NCI-H2081 treated with DMSO at 0.1 percent for 48 hours (cell line): ENCODE results near the gene CAPNS1.

ENCODE experiments used
- DNase-seq: peaks from one replicate; lab custom pipeline; 2025; lab: John Stamatoyannopoulos, UW

Gene CAPNS1

DNA sequence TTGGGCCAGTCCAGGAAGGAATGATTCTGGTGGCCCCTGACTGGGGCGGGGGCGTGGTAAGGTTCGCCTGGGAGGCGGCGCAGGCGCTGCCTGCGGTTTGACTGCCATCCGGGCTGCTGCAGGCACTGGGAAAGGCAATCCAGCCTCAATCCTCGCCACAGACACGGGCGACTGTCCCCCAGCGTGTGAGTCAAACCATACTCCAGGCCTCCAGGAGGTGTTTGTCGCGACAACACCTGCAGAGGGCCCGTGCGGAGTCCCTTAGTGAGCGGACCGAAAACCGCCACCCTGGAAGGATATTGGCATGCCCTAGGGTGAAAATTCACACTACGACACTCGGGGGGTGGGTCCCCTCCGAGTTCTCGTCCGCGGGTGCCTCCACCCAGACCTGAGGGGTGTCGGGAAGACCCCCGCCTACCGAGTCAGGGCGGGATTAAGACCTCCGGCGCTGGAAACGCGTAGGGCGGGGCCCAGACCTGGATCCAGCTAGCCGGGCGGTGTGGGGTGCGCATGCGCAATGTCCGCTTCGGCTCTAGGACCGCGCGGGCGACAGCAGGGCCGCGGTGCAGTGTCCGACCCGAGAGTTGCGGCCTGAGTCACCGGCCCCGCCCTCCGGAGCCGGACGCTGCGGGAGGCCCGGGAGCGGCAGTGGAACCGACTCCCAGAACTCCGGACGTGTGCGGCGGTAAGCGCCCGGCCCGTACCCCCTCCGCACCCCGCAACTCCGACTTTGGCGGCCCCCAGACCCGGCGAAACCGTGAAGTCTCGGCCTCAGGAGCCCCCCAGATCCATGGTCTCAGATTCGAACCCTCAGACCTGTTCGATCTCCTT lies at the start of gene CAPNS1:
Gene CAPNS1 (plus strand): TSS at position 594 of the 831 bp plus-strand sequence. CDS start 946 bp downstream, outside the sequence.
- DNase-seq = peak; percentile 64

DNA sequence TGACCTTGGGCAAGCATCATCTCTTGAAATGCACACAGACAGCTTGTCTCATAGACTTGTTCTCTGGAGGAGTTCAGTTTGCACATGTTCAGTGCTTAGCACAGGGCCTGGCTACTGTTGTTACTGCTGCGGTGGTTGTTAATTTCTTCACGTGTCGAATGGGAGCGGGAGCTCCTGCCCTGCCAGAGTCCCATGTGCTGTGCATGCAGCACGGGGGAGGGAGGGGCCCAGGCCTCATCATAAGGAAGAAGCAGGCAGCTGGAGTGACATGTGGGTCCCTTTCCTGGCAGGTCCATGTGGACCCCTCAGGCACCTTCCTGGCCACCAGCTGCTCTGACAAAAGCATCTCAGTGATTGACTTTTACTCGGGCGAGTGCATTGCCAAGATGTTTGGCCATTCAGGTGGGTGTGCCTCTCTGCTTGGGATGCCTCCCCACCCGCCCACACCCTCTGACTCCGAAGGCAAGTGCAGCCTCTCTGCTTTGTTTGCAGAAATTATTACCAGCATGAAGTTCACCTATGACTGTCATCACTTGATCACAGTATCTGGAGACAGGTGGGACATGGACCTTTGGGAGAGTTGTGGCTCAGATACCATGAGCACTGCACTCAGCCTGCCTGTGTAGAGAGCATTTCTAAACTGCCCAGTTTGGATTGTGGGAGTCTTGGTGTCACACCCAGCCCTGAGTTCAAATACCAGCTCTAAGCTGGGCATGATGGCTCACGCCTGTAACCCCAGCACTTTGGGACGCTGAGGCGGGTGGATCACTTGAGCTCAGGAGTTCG lies 48.8 kb upstream of the CAPNS1 start:
- no peak for DNase-seq

DNA sequence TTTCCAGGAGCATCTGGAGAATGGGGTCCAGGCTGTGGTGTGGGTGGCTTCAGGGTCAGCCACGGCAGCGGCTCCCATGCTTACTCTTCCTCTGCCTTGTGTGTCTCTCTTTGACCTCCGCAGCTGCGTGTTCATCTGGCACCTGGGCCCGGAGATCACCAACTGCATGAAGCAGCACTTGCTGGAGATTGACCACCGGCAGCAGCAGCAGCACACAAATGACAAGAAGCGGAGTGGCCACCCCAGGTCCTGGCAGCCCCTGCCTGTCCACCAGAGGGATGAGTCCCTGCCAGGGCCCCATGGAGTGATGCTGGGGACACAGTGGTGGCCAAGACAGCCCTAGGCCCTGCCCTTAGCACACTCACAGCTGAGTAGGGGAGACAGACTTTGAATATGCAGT lies 47.3 kb upstream of the CAPNS1 start:
- no peak for DNase-seq

DNA sequence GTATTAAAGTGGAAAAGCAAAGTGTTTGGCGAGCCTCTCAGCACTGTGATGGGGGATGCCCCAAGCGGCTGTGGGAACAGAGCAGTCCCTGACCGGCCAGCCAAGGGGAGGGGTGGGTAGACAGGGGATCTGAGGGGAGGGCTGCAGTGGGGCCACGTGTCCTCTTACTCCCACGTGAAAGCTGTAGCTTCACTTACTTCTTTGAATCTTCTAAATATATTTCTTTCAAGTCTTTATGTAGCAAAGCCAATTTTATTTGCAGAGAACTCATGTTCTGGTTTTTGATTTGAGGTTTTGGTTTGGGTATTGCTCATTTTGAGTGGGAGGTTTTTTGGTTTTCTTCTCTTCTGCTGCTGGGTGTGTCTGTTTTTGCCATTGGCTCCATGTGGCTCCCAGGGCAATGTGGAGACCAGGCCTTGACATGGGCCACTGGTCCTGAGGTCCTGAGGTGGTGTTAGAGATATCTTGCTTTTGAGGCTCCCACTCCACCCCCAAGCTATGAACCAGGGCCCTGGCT lies 46.7 kb upstream of the CAPNS1 start:
- DNase-seq = no peak

DNA sequence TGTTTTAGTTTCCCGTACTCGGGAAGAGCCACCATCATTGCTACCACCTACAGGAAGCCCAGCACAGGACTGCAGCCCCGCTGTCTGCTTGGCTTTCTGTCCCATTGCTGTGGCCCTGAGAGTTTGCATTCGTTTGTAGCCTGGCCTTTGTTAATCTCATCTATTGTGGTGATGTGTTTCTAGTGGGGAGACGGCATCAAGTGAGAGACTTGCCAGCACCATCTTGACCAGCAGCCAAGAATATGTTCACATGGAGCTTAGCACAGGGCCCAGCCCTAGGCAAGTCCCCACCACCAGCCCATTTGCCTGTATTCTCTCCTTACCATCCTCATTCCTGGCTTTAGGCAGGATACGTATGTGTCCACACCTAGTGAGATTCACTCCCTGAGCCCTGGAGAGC lies 46.2 kb upstream of the CAPNS1 start:
- no peak for DNase-seq

DNA sequence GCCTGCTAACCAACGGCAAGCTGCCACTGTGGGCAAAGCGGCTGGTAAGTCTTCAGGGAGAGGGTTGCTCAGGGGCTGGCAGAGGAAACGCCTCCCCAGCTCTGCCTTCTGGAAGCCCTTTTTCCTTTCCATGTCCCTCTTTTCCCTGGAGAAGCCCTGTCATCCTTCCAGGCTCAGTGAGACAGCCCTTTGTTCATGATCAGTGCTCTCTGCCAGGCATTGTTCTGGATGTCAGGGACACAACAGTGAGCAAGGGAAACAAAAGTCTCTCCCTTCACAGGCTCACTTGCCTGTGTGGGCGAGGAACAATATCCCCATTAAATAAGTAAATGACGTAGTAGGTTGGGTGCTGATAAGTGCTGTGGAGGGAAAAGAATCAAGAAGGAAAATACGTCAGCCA lies 42.8 kb upstream of the CAPNS1 start:
- no peak for DNase-seq

DNA sequence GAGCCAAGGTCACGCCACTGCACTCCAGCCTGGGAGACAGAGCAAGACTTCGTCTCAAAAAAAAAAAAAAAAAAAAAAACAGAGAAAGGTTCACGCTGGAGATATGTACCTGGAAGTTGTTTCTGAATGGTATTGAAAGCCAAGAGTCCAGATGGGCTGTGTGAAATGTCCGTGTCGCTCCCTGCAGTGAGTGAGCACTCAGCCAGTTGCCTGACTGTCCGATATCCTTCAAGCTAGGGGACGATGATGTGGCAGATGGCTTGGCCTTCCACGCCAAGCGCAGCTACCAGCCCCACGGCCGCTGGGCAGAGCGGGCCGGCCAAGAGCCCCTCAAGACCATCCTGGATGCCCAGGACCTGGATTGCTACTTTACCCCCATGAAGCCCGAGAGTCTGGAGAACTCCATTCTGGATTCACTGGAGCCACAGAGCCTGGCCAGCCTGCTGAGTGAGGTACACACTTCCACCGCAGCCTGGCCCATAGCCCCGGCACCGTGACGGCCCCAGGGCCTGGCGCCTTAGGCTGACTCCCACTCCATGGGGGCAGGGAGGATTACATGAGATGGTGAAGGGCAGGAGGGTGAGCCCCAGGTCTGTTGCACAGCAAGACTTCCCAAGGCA lies 40.6 kb upstream of the CAPNS1 start:
- DNase-seq = no peak

DNA sequence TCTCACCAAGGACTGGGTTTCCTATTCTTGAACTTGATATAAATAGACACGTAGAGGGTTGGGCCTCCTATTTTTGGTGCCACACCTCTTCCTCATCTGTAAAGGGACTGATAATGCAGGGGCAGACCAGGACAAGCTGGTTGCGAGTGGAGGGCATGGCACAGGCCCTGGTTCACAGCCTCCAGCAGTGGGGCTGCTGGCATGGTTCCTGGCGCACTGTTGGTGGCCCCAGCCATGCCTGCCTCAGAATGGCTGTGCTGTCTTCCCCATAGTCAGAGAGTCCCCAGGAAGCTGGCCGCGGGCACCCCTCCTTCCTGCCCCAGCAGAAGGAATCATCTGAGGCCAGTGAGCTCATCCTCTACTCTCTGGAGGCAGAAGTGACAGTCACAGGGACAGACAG lies 39.4 kb upstream of the CAPNS1 start:
- no peak for DNase-seq

DNA sequence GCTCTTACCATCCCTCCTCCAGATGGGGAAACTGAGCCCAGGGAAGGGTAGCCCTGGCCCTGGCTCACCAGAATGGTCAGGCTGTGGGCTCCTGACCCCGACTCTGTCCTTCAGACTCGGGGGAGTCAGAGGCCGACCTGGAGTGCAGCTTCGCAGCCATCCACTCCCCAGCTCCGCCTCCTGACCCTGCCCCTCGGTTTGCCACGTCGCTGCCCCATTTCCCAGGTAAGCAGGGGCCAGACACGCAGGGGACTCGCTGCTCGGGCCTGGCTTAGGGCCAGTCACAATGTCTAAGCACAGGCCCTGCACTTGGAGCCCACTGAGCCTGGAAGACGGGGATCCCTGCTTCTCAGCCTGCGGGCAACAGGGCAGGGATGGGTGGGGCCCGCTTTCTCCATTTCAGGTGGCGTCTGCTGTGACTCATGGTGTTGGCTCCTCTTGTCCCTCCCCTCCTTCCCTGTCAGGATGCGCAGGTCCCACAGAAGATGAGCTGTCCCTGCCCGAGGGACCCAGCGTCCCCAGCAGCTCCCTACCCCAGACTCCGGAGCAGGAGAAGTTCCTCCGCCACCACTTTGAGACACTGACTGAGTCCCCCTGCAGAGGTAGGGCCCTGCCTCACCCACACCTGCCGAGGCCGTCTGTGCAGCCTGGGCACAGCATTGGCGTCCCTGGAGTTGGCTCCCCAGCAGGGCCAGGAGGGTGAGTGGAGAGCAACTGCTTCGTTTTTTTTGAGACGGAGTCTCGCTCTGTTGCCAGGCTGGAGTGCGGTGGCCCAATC lies 38.1 kb upstream of the CAPNS1 start:
- DNase-seq = no peak

DNA sequence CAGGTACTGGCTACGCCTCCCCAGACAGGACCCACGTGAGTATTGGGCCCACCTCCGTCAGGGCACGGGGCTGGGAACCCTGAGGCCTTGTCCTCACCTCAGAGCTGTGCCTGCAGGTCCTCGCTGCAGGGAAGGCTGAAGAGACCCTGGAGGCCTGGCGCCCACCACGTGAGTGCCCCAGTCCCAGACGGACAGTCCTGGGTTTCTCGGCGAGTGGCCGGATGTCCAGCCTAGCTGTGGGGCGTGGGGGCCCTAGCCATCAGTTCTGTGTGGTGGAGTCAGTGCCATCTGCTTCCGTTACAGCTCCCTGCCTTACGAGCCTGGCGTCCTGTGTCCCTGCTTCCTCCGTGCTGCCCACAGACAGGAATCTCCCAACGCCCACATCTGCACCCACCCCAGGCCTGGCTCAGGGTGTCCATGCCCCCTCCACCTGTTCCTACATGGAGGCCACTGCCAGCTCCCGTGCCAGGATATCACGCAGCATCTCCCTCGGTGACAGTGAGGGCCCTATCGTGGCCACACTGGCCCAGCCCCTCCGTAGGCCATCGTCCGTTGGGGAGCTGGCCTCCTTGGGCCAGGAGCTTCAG lies 36.7 kb upstream of the CAPNS1 start:
- DNase-seq = no peak

DNA sequence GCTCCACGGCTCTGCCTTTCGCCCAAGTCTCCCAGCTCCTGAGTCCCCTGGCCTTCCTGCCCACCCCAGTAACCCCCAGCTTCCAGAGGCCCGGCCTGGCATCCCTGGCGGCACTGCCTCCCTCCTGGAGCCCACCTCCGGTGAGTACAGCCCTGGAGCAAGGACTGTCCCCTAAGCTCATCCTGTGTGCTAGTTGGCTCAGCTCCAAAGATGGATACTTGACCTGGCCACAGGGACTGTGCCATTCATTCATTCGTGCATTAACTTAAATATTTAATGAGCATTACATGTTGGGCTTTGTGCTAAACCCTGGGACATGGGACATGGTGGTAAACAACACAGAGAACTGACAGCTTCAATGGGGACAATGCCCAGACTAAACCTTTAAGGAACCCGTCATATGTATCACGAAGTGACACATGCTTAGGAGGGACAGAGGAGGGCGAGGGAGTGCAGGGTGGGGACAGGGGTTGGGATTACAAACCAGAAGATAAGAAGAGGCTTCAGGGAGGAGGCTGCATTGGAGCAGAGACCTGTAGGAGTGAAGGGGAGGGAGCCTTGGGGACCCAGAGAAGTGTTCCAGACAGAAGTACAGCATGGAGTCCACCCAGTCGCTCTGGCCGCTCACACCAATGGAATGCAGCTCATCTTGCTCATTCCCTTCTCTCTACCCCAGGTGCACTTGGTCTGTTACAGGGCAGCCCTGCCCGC lies 35.9 kb upstream of the CAPNS1 start:
- no peak for DNase-seq

DNA sequence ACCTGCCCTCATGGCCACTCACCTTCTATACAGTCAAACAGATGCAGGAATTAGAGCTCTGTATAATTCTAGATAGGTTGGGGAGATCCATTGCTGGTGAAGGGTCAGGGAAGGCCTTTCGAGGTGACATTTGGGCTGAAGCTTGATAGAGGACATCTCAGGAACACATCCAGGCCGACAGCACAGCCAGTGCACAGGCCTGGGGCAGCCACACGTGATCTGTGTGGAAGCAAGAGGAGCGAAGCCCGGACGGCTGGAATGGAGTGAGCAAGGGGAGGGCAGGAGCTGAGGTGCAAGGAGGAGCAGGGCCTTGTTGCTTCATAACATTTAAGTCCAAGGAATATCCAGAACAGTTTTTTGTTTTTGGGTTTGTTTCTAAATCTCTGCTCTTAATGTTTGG lies 33.4 kb upstream of the CAPNS1 start:
- DNase-seq = no peak

DNA sequence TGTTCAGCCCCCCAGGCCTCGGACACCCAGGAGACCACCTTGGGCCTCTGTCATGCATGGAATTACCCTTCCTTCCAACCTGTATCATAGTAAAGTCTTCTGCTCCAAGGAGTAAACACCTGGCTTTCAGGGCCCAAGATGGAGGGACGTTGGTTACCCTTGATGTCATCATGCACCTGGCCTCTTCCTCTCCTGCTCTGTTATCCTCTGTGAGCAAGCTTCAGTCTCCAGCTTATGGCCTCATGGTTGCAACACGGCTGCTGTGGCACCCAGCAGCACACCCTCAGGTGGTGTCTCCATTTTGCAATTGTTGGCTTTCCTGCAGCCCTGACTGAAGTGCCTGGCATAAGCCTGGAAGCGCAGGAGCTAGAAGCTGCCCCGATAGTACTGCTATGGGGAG lies 32.9 kb upstream of the CAPNS1 start:
- DNase-seq = no peak

DNA sequence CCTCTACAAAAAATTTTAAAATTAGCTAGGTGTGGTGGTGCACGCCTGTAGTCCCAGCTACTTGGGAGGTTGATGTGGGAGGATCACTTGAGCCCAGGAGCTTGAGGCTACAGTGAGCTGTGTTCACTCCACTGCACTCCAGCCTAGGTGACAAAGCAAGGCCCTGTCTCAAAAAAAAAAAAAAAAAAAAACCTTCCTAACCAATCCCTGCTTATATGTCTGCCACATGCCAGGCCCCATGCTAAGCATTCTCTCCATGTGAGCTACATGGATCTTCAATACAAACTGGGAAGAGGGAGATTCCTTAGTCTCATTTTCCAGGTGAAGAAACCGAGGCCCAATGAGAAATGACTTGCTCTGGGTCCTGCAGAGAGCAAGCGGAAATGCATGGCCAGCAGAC lies 31.2 kb upstream of the CAPNS1 start:
- DNase-seq = no peak

DNA sequence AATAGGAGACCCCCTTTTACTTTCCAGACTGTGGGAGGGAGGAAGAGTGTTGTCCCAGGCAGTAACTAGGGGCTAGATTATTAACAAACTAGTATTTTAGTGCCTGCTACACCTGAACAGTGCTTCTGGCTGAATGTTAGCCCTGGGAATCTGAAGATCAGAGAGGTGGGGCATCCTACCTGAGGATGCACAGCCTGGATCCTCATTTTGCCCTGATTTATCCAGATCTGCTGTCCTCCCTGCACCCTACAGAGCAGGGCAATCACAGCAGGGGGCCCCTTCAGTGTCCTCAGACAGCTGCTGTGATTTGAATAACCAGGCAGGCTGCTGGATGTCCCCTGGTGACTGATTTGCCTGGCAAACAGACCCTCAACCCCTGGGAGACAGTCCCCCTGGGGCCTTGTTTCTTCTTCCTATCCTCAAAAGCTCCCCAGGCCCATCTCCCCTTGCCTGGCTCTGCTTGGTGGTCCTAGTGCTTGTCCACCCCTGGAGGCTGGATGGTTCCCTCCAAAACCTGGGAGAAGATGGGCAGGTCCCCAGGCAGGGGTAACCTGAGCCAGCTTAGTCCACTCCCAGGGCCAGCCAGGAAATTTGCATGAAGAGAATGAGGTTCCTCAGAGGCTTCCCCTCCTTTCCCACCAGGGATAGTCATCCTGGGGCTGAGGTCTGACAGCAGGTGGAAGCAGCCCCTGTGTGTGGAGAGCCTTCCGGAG lies 29.2 kb upstream of the CAPNS1 start, which contains the start of gene OVOL3:
Gene OVOL3 (plus strand): TSS at position 657 of the 713 bp plus-strand sequence. CDS start 60 bp downstream, outside the sequence.
- DNase-seq = no peak

DNA sequence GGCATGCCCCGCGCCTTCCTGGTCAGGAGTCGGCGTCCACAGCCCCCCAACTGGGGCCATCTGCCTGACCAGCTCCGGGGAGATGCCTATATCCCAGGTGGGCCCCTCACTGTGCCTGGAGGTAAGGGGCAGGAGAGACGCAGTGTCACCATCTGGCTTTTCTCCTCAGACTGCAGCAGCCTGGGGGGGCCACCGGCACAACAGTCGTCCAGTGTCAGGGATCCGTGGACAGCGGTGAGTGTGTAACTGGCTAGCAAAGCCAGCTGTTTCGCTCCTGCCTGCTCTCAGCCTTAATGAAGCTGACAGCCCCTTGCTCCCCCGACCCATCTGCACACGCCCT lies 28.7 kb upstream of the CAPNS1 start:
- no peak for DNase-seq

DNA sequence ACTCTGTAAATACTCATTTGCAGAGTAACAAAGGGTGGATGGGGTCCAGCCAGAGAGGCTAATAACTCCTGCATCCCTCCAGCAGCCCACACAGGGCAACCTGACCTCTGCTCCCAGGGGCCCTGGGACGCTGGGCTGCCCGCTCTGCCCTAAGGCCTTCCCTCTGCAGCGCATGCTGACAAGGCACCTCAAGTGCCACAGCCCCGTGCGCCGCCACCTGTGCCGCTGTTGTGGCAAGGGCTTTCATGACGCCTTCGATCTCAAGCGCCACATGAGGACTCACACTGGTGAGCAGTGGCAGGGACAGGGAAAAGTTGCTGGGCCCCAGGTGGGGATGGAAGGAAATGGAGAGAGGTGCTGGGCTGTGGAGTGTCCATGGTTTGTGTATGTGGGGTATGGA lies 27.2 kb upstream of the CAPNS1 start:
- DNase-seq = no peak

DNA sequence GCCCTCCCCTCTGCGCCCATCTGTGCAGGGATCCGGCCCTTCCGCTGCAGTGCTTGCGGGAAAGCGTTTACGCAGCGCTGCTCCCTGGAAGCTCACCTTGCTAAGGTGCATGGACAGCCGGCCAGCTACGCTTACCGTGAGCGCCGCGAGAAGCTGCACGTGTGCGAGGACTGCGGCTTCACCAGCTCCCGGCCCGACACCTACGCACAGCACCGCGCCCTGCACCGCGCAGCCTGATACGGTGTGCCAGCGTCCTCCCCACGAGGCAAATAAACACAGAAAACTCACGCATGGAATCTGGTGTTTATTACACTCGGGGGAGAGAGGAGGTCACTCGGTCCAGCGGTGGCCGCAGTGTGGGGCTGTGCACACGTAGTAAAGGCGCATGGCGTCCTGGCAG lies 26.4 kb upstream of the CAPNS1 start:
- no peak for DNase-seq

DNA sequence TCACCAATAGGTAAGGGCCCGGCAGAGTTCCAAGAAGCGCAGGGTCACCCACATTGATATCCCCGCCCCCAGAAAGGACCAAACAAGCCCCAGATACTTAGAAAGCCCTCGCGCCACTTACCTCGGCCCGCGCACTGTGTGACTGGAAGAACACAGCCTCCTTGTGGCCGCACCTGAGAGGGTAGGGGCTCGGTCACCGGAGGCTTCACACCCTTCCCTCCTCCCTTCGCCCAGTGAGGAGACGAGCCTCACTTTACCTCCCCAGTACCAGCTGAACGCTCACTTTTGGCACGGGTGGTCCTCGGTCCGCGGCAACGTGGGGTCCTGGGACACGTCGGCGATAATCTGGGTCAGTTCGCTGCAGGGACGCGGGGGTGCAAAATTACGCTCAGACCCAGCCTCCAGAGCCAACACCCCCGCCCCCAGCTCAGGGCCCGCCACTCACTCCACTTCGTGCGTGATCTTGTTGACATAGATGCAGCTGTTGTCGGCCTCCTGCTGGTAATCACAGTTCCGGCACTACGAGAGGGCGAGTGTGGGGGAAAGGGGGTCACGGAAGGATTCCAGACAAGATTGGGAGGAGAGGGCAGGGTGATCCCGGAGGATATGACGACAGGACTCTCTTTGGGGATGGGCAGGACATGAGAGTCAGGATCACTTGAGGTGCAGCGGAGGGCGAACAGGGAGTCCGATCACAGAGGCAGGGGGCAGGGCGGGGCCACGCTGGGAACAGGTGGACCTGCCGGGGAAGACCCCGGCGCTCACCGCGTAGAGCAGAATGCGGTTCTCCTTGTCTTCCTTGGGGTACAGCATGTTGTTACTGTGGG lies 25.8 kb upstream of the CAPNS1 start:
- DNase-seq = no peak
